Stimulated activated CD4-positive, alpha-beta T cell treated with anti-CD3 and anti-CD28 coated beads, Interleukin-12 subunit alpha, Interleukin-12 subunit beta, amount 100 ng/mL, for 4 hours (primary cell): ENCODE data around the gene ITGBL1.

Experiments
- DNase-seq: peaks from one replicate; pipeline ENCODE4 v3.0.0-alpha.2; 2020

Gene ITGBL1

DNA sequence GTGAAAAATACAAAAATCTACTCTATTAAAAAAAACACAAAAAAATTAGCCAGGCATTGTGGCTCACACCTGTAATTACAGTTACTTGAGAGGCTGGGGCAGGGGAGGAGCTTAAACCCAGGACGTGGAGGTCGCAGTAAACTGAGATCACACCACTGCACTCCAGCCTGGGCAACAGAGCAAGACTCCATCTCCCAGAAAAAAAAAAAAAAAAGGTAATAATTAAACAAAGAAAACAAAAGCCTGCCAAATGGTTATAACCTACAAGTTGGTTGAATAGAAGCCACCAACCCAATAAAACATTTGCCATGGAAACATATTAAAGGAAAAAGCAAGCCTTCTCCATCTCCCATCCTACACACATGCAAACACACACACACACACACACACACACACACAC is 255.2 kb downstream of the ITGBL1 start:
- no peak for DNase-seq

DNA sequence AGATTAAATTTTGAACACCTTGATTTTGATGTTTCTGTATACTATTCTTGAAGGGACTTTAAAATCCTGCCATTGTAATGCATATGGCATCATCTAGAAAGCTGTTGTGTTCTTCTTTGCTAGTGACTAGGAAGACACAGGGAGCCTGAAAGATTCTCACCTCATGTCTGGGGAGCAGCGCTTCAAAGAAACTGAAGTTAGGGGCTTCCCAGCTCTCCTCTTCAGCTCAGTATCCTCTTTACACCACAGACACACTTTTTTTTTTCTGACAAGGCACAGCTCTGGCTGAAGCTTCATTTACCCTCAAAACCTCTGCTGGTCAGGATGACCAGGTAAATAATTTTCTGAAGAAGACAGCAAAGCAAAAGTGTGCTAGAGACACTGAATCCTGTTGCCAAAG is 255.6 kb downstream of the ITGBL1 start:
- DNase-seq, result no peak

DNA sequence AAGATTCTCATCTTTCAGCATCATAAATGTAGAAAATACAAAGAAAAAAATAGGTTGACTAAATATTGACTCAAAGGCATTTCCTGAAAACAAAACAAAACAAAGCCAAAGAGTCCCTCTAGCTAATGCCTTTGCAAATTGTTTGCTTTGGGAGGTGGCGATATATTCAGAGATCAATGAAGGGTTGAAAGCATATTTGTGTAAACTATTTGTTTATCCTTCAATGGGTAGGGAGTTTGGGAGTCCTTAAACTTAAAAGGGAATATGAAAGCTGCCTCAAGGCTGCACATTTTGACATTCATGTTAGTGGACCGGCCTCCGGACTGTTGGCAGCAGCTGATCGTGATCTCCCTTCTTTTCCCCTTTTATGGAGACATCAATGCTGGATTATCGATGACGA is 257.5 kb downstream of the ITGBL1 start:
- no peak for DNase-seq

DNA sequence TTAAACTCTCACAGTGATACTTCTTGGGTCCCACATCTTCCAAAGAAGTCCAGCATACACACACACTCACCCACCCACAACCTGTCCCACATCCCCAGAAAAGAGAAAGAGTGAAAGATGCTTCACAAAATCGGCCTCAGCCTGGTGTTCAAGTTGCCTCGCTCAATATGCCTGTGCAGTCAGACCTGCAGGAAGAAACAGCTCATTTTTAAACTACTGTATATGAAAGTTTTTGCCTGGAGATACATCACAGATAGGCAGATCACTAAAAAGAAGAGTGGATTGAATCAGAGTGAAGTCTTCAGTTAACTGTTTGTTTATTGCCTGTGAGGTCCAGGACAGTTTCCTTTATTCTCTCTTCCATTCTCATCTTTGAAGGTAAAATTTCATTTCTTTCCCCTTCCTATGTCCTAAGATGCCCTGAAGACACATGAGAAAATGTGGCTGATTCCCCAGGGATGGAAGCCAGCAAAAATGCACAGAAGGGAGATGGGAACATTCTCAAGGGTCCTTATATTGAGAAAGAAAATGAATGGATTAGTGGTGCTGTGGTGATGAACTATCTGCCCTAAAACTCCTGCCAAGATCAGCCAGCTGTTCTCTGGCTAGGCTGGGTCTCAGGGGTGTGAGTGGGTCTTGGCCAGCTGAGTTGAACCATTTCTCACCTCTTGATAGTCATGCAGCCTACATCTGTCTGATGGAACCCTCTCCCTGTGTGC is 259.0 kb downstream of the ITGBL1 start:
- DNase-seq, result no peak

DNA sequence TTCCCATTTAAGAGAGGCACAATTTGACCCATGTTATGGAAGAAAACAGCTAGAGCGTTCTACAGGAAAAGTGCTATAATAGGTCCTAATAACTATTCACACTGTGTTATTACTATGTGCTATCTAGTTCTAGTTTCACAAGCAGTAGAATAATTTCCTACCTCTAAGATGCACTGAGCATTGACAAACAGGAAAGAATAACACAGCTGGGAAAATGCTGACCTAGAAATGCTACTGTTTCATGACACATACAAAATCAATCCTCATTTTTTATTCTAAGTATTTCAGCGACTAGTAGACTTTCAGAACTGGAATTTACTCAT is 259.5 kb downstream of the ITGBL1 start:
- DNase-seq, result no peak

GRCh38 chr13:101714195-101714594 is 261.7 kb downstream of the ITGBL1 start:
- DNase-seq, result no peak

DNA sequence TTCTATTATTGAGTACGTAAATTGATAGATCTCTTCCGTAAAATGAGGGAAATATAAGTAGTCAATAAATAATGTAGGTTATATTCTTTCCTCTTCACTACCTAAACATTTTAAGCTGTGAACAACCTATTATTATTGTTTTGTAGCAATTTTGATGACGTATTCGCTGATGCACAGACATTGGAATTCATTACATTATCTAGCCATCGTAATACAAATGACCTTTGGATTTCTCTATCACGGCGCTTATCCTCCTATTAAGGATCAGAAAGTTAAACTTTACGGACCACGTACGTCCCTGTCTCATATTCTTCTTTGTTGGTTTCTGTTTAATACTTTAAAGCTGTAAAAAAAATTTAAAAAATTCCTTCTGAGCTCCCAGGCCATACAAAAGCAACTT is 264.9 kb downstream of the ITGBL1 start:
- no peak for DNase-seq

GRCh38 chr13:101718496-101718895 is 266.0 kb downstream of the ITGBL1 start:
- DNase-seq, result no peak

DNA sequence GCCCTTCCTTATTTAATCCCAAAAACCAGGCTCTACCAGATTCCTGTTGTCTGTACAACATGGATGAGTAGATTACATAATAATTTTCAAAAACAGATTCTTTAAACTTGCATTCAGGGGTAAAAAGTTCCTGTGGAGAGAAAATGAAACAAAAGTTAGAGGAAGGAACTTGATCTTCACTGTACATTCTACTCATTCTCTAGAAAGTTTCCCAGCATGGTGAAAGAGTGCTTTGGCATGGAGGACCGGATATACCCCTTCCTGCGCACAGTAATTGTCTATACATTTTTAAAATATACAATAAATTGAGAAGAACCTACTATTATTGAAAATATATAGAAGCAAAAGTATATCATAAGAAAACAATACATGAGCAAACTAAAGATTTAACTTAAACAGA is 274.2 kb downstream of the ITGBL1 start:
- DNase-seq, result no peak

DNA sequence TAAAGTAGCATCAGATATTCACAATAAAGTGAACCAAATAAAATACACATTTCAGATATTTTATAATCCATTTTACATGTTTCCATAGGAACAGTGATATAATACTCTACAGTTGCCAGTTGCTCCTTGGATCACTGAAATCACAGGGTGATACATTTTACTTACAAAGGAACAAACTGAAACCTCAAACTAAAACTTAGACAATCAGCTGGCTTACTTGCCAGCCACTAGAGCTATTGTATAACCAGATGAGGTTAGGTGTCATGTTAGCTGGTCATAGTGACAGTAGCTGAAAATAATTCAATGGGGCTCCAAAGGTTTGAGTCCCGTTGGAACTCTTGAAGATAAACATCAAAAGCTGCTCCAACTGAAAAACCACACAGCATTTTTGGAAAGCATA is 274.6 kb downstream of the ITGBL1 start:
- DNase-seq, result no peak

- DNase-seq, result no peak
Measured at GRCh38 chr13:101728021-101728420, 275.5 kb downstream of the ITGBL1 start.

DNA sequence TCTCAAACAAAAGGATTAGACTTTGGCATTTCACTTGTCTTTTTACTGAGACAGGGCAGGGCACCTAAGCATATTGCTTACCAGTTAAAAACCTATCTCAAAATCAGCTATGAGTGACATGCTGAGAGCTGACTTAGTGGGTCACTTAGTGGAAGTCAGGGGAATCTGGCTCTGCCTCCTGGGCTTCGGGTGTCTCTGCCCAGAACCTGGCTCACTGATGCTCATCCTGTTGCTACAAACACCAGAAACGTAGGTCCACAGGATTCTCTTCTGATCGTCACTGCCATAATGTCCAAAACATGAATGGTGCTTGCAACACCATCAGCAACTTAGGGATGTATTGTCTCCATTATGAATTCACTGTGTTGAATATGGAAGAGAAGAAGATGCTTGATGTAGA is 276.1 kb downstream of the ITGBL1 start:
- no peak for DNase-seq

DNA sequence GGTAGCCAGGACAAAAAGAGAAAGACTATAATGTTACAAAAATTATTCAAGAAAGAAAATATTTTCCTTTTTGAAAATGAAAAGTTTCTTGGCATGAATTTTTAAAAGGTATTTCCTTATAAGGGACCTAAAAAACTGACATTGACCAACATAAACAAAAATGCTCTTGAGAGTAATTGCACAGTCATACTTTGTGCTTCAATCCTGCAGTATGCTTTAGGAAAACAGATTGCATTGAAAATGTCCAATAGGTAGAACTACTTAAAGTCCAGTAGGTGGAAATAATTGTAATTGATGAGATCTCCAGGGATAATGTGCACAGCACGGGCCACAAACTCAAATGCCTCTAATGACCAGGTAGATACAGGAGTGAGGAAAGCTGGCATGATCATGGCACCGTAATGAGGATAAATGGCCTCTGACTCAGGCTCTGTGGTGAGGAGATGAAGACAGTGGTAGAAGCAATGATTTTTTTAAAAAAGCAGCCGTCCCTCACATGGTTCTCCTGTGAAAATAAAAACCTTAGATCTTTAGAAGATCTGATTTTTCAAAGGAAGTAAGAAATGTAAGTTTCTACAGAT is 278.0 kb downstream of the ITGBL1 start:
- no peak for DNase-seq

DNA sequence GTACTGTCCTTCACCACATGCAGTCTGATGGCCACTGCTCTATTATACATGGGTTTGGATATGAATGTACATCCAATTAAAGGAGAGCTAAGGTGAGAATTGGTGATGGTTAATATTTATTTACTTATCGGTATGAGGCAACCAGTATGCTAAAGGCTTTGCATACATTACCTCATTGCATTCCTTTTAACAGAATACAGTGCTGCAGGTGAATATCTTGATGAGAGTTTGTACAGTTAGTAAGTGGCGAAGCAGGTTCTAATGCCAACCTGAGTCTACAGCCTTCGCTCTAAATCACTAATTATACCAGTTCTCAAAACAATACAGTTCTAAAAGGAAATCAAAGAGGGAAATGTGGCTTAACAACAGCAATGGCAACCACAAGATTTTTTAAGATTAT is 284.1 kb downstream of the ITGBL1 start:
- no peak for DNase-seq

DNA sequence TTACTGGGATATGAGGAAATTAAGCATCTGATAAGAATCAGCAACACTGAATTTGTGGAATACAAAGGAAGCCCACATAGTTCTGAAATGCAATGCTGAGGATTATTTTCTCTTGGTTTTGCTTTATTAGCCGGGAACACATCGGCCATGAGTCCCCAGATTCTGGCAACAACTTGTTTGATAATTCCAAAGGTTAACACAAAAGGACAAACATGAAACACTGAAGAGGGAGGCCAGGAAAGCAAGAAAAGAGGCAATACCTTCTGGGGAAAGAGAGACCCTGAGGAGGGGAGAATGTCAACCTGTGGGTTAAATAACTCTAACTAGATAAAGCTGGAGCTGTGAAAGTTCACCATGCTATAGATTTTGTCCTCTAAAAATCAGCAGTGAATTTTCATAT is 285.9 kb downstream of the ITGBL1 start:
- no peak for DNase-seq

DNA sequence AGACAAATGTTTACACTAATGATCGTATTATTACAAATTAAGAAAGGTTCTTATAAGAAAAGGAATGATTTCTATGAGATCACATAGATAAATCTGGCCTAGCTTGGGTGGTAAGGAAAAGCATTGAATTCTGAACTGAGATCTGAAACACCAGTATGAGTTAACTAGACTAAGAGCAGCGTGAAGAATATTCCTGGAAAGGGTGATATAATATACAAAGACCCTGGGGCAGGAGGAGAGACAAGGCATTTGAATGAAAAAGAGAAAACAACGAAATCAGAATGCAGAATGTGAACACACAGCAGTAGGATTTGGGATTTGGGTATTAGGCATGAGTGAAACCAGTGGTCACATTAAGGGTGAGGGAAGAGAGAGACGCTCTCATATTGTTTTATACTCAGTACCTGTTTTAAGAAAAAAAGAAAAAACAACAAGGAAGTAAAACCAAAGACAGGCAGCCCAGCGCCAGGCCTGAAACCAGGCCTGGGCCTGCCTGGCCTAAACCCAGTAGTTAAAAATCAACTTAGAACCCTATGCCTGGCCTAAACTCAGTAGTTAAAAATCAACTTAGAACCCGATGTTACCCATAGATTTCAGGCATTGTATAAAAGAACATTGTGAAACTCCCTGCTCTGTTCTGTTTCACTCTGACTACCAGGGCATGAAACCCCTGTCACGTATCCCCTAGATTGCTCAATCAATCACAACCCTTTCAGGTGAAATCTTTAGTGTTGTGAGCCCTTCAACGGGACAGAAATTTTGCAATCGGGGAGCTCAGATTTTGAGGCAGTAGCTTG is 287.1 kb downstream of the ITGBL1 start:
- no peak for DNase-seq

GRCh38 chr13:101746513-101746912 is 294.0 kb downstream of the ITGBL1 start:
- no peak for DNase-seq

DNA sequence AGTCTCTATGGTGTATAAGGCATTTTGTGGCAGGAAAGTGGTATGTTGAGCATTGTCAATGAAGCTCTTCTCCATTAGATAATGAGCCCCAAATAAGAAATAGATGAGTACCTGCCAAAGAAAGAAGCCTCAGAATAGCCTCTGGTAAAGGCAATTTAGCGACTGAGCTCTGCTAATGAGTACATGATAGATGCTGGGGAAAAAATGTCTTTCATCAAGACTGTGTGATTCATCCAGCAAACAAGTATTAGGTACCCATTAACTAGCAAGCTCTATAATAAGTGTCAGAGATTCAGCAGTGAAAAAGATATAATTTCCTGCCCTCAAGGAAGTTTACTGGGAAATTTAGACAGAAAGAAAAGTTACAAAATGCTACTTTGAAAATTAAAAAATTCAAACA is 294.6 kb downstream of the ITGBL1 start:
- no peak for DNase-seq

DNA sequence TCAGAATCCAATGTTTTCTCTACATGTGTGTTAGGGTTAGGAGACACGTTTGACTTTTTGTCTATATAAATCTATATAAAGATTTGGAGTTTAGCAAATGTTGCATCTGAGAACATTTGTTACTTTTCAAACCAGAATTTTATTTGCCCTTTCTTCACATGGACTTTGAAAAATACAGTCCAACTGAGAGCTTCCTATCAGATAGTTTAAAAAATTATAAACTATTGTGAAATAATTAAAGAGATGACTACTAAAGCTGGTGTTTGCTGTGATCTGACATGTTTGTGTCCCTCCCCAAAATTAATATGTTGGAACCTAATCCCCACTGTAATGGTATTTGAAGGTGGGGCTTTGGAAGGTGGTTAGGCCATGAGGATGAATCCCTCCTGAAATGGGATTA is 297.1 kb downstream of the ITGBL1 start:
- DNase-seq, result no peak

DNA sequence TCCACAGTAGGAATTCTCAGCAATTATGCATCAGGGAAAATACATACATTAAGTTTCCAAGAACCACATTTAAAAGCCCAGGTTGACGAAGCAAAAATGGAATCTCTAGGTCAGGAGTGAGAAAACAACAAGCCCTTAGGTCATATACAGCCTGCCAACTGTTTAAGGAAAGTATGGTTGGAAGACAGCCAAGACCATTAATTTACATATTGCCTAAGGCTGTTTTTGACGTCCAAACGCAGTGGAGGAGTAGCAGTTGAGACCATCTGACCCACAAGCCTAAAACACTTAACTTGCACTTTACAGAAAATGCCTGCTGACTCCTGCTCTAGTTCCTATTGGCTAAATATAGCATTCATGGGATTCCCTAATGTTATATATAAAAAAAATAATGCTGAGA is 299.0 kb downstream of the ITGBL1 start:
- DNase-seq, result no peak

GRCh38 chr13:101752432-101752831 is 300.0 kb downstream of the ITGBL1 start:
- DNase-seq, result no peak

DNA sequence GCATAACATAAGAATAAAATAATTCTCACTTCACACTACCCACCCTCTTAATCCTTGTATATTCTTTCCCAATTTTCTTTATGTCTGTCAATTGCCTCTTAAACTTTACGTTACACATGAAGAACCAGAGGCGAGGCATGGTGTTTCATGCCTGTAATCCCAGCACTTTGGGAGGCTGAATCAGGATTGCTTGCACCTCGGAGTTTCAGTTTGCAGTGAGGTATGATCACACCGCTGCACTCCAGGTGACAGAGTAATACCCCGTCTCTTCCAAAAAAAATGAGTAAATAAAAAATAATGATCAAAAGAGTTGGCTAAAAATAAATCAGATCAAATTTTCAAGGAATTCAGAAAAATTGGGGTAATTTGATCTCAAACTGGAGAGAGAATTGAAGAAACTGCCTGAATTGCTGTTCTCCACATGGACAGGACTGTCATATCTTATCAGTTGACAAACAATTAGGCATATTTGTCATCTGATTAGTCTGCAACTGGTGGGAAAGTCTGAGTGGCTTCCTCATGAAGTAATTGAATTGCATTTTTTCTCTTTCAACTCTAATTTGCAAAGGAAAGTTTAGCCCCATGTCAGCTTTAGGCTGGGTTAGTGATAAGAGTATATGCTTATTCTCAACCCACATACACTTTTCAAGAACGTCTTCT is 302.9 kb downstream of the ITGBL1 start:
- no peak for DNase-seq

- no peak for DNase-seq
Measured at GRCh38 chr13:101757446-101758039, 305.1 kb downstream of the ITGBL1 start.

DNA sequence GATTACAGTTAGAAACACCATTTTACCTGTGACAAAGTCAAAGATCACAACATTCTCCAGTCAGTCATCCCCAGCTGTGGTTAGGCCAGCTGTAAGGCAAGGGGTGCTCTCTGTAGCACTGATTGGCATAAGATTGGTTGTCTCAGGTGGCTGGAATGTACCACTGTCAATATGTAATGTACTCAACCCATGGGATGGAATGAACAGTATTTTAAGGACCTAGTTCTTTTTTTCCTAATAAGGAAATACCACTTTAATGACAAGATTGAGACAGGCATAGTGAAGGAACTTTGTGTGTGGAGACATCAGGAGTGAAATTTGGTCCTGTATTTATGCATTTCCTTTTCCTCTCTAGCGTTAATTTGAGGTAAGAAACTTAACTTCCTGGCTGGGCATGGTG is 310.7 kb downstream of the ITGBL1 start:
- no peak for DNase-seq
